ENCODE measurements around the gene FAM107B. TPM values are rescaled to one million over a fixed set of nuclear protein-coding genes. Genes with fewer than 3 reads are reported as not detected.
"Not testable (repeated sequence)": the region's sequence is repeated elsewhere in the genome, so short reads cannot be mapped to it uniquely, and the experiment has no call there.

FAM107B gene
- total RNA-seq, 2 experiments from 2014 or later, result 130 to 135 TPM

DNA sequence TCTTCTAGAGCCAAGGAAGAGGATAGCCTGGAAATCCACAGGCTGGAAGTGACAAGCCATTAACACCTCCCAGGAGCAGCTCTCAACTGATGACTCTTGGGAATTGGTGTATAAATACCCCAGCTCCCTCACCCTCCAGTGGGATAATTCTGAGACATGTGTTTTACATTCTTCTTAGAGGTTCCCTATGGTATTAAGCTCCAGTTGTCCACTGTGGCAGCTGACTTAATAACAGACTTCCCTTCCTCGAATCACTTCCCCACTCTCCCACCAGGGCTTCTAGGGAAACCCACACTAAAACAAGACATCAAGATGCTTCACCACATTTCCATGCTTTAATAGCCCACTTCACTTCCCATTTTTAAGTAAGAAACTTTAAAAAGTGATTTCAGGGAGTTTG, 47.2 kb downstream of the FAM107B start:
- ChIA-PET CTCF (no interaction called here), POLR2A (no interaction called here)
- peaks cover 7% of the 10 kb centered on the region for H3K36me3 Mint-ChIP-seq (ENCODE audit: low read depth)

DNA sequence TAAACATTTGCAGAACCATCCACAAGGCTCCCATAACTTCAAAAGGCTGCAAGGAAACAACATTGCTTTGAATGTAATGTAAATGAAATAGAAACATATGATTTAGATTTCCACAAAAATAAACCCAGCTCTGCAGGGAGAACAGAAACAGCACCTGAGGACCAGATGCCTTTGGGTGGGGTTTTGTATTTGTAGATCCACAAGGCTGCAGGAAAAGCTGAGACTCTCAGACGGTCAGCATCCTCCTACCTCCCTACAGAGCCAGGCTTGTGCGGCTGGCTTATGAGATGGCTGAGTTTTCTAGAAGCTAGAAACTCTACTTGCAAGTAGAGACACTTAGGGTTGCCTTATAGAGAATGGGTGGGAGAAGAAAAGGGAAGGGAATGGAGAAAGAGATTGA, 49.8 kb downstream of the FAM107B start:
- Mint-ChIP-seq H3K4me1 (ENCODE audit: low read depth) (peaks cover 18% of the 10 kb centered on the region), H3K36me3 (ENCODE audit: low read depth) (peaks cover 10% of the 10 kb centered on the region), H3K27ac (no peak overlapping the region), H3K4me3 (no peak overlapping the region), H3K27me3 (ENCODE audit: low read depth) (no peaks in the 10 kb centered on the region), H3K9me3 (ENCODE audit: insufficient read depth) (peaks cover 5% of the 10 kb centered on the region)
- no peak for DNase-seq
- ChIA-PET POLR2A (no interaction called here), CTCF (interaction anchor here (0.9 kb wide), 1 partner anchor 17 kb away, joined by 3 read pairs; no protein-coding TSS in a partner anchor)
- no peak for ATAC-seq

More for the DNA sequence above, 47.2 kb downstream of the FAM107B start:
- ATAC-seq (no peak), DNase-seq (no peak)
- H3K4me1 Mint-ChIP-seq (ENCODE audit: low read depth), result peaks cover 15% of the 10 kb centered on the region
- peaks cover 5% of the 10 kb centered on the region for H3K9me3 Mint-ChIP-seq (ENCODE audit: insufficient read depth)
- no peaks in the 10 kb centered on the region for H3K27me3 Mint-ChIP-seq (ENCODE audit: low read depth)
- no peak overlapping the region for H3K4me3 Mint-ChIP-seq
- H3K27ac Mint-ChIP-seq, result no peak overlapping the region

DNA sequence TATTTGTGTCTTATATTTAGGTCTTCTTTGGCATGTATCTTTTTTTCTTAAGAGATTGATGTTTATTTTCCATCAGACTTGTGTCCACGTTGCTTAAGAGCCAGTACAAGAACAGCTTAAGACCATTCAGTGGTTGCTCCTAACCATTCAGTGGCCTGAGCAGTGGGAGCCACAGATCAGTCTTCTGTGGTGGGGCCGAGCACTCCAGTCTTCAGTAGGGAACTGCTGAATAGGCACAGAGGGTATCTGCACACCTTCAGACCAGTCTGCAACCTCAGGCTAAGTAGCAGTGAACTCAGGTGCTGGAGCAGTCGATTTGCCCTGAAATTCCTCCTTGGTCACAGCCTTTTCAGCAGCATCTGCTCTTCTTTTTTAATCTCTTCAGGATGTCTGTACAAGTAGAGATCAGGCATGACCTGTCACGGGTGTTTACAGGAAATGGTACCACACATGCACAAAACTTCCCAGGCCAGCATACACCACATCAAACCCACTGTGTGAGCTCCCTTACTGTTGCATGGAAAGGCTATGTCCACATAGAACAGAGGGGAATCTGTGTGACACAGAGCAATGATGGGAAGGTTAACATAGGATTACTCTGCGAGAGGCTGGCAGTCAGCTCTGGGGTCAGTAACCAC, 51.5 kb downstream of the FAM107B start:
- CTCF ChIA-PET, result interaction anchor here (1.0 kb wide), 1 partner anchor 186 kb away, joined by 3 read pairs; no protein-coding TSS in a partner anchor
- DNase-seq (peak; percentile 44), ATAC-seq (peak; percentile 78)
- Mint-ChIP-seq H3K4me1 (ENCODE audit: low read depth) (peaks cover 18% of the 10 kb centered on the region), H3K36me3 (ENCODE audit: low read depth) (peaks cover 9% of the 10 kb centered on the region), H3K4me3 (no peak overlapping the region), H3K27ac (peak overlapping the region; percentile 25), H3K27me3 (ENCODE audit: low read depth) (no peaks in the 10 kb centered on the region), H3K9me3 (ENCODE audit: insufficient read depth) (peaks cover 4% of the 10 kb centered on the region)
- POLR2A ChIA-PET, result interaction anchor here (0.6 to 1.2 kb wide), 2 partner anchors 21 to 118 kb away, joined by 3 to 5 read pairs; no protein-coding TSS in a partner anchor

DNA sequence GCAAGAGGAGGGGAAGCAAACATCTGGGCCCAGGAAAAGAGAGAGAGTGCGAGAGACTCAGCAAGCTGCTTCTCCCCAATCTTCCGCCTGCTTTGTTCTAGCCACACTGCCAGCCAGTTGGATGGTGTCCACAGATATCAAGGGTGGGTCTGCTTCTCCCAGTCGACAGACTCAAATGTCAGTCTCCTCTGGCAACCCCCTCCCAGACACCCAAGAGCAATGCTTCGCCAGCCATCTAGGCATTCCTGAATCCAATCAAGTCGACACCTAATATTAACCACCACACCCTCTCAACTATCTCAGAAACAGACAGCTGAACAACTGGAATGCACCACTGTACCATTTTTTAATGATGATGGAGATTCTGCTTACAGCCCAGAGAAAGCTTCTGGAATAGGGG, 57.1 kb downstream of the FAM107B start:
- H3K4me3 Mint-ChIP-seq, result no peak overlapping the region
- no peaks in the 10 kb centered on the region for H3K9me3 Mint-ChIP-seq (ENCODE audit: insufficient read depth)
- no peak overlapping the region for H3K27ac Mint-ChIP-seq
- CTCF ChIA-PET, result no interaction called here
- POLR2A ChIA-PET, result no interaction called here
- no peaks in the 10 kb centered on the region for H3K27me3 Mint-ChIP-seq (ENCODE audit: low read depth)
- H3K4me1 Mint-ChIP-seq (ENCODE audit: low read depth), result peaks cover 3% of the 10 kb centered on the region
- DNase-seq (no peak), ATAC-seq (no peak)
- H3K36me3 Mint-ChIP-seq (ENCODE audit: low read depth), result peaks cover 3% of the 10 kb centered on the region

DNA sequence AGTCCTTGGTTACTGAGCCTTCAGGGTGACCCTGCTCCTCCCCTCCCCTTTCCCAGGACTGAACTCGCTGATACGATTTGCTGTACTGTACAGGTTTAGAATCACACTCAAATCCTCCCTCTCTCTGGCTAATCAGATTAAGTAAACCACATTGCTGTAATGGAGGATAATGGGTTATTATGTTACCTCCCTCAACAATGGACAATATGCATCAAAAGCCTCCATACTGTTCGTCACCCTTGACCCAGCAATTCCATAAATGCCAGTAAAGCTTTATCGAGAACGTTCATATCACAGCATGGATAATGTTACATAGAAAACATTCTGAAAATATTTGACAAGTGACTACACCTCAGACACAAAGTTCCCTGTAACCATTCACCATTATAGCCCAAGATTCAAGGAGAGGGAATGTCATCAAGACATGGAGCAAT, 61.7 kb downstream of the FAM107B start:
- no peaks in the 10 kb centered on the region for H3K27me3 Mint-ChIP-seq (ENCODE audit: low read depth)
- ATAC-seq, result no peak
- POLR2A ChIA-PET, result no interaction called here
- no peak overlapping the region for H3K4me3 Mint-ChIP-seq
- no peaks in the 10 kb centered on the region for H3K36me3 Mint-ChIP-seq (ENCODE audit: low read depth)
- H3K9me3 Mint-ChIP-seq (ENCODE audit: insufficient read depth), result no peaks in the 10 kb centered on the region
- CTCF ChIA-PET, result no interaction called here
- H3K4me1 Mint-ChIP-seq (ENCODE audit: low read depth), result no peaks in the 10 kb centered on the region
- no peak overlapping the region for H3K27ac Mint-ChIP-seq
- DNase-seq, result no peak

DNA sequence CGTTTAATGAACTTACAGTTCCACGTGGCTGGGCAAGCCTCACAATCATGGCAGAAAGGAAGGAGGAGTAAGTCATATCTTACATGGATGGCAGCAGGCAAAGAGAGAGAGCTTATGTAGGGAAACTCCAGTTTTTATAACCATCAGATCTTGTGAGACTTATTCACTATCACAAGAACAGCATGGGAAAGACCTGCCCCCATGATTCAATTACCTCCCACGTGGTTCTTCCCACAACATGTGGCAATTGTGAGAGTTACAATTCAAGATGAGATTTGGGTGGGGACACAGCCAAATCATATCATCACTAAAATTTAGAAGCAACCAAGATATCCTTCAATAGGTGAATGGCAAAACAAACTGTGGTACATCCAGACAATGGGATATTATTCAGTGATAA, 65.4 kb downstream of the FAM107B start:
- H3K9me3 Mint-ChIP-seq (ENCODE audit: insufficient read depth); H3K36me3 Mint-ChIP-seq (ENCODE audit: low read depth); POLR2A ChIA-PET; ATAC-seq; CTCF ChIA-PET; H3K4me1 Mint-ChIP-seq (ENCODE audit: low read depth); DNase-seq; H3K27me3 Mint-ChIP-seq (ENCODE audit: low read depth); H3K4me3 Mint-ChIP-seq; H3K27ac Mint-ChIP-seq: not testable (repeated sequence)

DNA sequence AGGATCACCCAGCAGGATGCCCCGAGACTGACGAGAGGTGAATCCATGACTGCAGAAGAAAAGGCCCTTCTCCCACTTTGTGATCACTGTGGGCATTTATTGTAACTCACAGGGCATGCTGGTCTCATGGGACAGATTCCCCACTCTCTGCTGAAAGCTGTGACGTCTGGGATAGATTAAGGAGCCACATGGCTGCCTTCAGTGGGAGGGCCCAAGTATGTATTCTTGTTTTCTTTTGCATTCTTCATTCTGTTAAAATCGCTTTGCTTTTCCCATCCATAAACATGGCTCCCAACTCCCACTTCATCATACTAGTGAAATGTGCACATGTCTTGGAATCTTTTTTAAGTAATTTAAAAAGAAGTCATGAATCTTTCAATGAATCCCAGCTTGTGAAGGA, 67.2 kb downstream of the FAM107B start:
- ATAC-seq (no peak), DNase-seq (no peak)
- no peaks in the 10 kb centered on the region for H3K36me3 Mint-ChIP-seq (ENCODE audit: low read depth)
- H3K9me3 Mint-ChIP-seq (ENCODE audit: insufficient read depth), result no peaks in the 10 kb centered on the region
- H3K4me1 Mint-ChIP-seq (ENCODE audit: low read depth), result no peaks in the 10 kb centered on the region
- H3K4me3 Mint-ChIP-seq, result no peak overlapping the region
- no peak overlapping the region for H3K27ac Mint-ChIP-seq
- POLR2A ChIA-PET, result no interaction called here
- CTCF ChIA-PET, result interaction anchor here (1.0 kb wide), 1 partner anchor 18 kb away, joined by 3 read pairs; no protein-coding TSS in a partner anchor
- H3K27me3 Mint-ChIP-seq (ENCODE audit: low read depth), result peaks cover 6% of the 10 kb centered on the region

DNA sequence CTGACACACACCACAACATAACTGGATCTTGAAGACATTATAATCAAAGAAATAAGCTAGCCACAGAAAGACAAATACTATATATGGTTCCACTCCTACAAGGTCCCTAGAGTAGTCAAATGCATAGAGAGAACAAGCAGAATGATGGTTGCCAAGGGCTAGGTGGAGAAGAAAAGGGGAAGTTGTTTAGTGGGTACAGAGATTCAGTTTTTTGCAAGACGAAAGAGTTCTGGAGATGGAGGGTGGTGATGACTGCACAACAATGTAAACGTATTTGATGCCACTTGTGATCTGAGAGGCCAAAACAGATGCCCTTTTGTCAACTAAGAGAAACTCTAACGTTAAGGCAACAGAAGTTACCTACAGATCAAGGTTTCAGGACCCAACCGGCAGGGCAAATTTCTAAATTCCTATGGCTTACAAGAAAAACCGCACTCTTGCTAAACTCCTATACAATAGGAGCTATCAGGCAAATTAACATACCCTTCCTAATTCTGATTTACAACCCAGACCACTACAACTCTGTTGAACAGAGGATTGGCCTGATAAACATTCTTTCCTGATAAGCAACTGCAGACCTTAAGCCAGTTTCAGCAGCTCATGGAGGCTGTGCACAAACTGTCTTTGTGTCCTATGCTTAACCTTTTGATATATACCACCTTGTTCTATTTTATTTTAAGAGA, 69.0 kb downstream of the FAM107B start:
- ChIA-PET CTCF (no interaction called here), POLR2A (no interaction called here)
- ATAC-seq (no peak), DNase-seq (no peak)
- Mint-ChIP-seq H3K4me3 (no peak overlapping the region), H3K27ac (no peak overlapping the region), H3K36me3 (ENCODE audit: low read depth) (no peaks in the 10 kb centered on the region), H3K4me1 (ENCODE audit: low read depth) (no peaks in the 10 kb centered on the region), H3K27me3 (ENCODE audit: low read depth) (peaks cover 6% of the 10 kb centered on the region), H3K9me3 (ENCODE audit: insufficient read depth) (no peaks in the 10 kb centered on the region)

DNA sequence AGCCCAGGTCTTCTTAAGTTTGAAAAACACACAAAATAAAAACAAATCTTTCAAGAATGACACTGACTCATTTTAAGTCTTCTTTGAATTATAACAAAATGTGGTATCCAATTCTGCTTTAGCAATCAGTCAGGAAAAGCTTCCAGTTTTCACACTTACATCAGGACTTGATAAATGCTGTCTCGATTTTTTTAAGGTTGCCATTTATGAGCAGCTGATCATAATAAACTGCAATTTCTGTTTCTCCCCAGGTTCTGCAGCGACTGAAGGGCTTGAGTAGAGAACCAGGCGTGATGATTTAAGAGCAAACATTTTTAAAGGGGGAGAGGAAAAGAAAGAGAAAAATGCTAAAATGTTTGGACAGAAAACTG, 71.1 kb downstream of the FAM107B start:
- Mint-ChIP-seq H3K27me3 (ENCODE audit: low read depth) (peaks cover 6% of the 10 kb centered on the region), H3K4me3 (no peak overlapping the region), H3K27ac (no peak overlapping the region), H3K36me3 (ENCODE audit: low read depth) (no peaks in the 10 kb centered on the region), H3K9me3 (ENCODE audit: insufficient read depth) (no peaks in the 10 kb centered on the region), H3K4me1 (ENCODE audit: low read depth) (no peaks in the 10 kb centered on the region)
- CTCF ChIA-PET, result no interaction called here
- ATAC-seq (no peak), DNase-seq (no peak)
- POLR2A ChIA-PET, result no interaction called here

DNA sequence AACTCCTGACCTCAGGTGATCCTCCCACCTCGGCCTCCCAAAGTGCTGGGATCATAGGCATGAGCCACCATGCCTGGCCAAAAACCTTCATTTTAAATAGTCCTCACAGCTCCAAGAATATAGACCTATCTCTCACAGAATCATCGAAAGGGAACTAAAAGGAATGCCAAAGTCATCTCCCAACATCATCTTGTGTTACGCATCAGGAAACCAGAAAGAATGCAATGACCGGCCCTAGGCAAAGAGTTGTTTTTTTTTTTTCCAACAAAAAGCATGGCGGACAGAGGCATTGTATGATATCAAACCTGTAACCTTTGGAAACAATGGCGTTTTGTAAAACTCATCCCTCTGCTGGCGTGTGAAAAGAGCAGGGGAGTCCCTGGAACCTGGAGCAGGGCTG, 73.2 kb downstream of the FAM107B start:
- POLR2A ChIA-PET, result no interaction called here
- ATAC-seq, result no peak
- peaks cover 6% of the 10 kb centered on the region for H3K27me3 Mint-ChIP-seq (ENCODE audit: low read depth)
- CTCF ChIA-PET, result no interaction called here
- no peak overlapping the region for H3K27ac Mint-ChIP-seq
- no peaks in the 10 kb centered on the region for H3K4me1 Mint-ChIP-seq (ENCODE audit: low read depth)
- H3K4me3 Mint-ChIP-seq, result no peak overlapping the region
- no peak for DNase-seq
- no peaks in the 10 kb centered on the region for H3K36me3 Mint-ChIP-seq (ENCODE audit: low read depth)
- H3K9me3 Mint-ChIP-seq (ENCODE audit: insufficient read depth), result no peaks in the 10 kb centered on the region

DNA sequence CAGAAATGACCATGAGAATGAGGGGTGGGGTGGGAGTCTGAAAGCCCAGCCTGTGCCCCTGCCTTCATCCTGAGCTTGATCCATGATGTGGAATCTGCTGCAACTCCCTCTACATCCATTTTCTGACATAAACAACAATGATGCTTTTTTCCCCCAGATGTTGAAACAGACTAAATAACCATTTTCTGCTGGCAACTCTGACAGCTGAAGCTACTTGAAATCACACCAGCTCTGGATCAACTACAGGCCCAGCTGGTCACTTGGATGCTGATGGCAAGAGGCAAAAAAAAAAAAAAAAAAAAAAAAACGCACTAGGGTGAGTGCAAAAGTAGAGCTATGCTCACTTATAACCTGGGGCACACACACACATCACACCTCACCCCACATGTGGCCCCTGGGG, 74.2 kb downstream of the FAM107B start:
- H3K27ac Mint-ChIP-seq, result no peak overlapping the region
- ChIA-PET CTCF (interaction anchor here (0.8 kb wide), 1 partner anchor 19 kb away, joined by 3 read pairs; no protein-coding TSS in a partner anchor), POLR2A (no interaction called here)
- no peaks in the 10 kb centered on the region for H3K9me3 Mint-ChIP-seq (ENCODE audit: insufficient read depth)
- no peaks in the 10 kb centered on the region for H3K4me1 Mint-ChIP-seq (ENCODE audit: low read depth)
- ATAC-seq, result no peak
- H3K36me3 Mint-ChIP-seq (ENCODE audit: low read depth), result no peaks in the 10 kb centered on the region
- H3K4me3 Mint-ChIP-seq, result no peak overlapping the region
- peaks cover 4% of the 10 kb centered on the region for H3K27me3 Mint-ChIP-seq (ENCODE audit: low read depth)
- DNase-seq, result no peak

DNA sequence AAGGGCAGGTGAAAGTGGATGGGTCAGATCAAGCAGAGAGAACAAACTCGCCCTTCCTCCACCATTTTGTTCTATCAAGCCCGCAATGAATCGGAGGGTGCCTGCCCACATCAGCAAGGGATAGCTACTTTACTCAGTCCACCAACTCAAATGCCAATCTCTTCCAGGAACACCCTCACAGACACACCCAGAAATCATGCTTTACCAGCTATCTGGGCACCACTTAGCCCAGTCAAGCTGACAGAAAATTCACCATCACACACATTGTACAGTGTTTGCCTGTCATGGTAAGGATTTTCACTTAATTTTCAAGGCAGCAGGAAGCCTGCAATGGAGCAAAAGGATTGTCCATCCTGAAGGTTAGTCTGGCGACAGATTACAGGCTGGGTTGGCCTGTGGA, 75.2 kb downstream of the FAM107B start:
- no peaks in the 10 kb centered on the region for H3K27me3 Mint-ChIP-seq (ENCODE audit: low read depth)
- POLR2A ChIA-PET, result no interaction called here
- DNase-seq (no peak), ATAC-seq (no peak)
- H3K4me3 Mint-ChIP-seq, result no peak overlapping the region
- no peaks in the 10 kb centered on the region for H3K9me3 Mint-ChIP-seq (ENCODE audit: insufficient read depth)
- no peak overlapping the region for H3K27ac Mint-ChIP-seq
- no peaks in the 10 kb centered on the region for H3K36me3 Mint-ChIP-seq (ENCODE audit: low read depth)
- no peaks in the 10 kb centered on the region for H3K4me1 Mint-ChIP-seq (ENCODE audit: low read depth)
- CTCF ChIA-PET, result no interaction called here

DNA sequence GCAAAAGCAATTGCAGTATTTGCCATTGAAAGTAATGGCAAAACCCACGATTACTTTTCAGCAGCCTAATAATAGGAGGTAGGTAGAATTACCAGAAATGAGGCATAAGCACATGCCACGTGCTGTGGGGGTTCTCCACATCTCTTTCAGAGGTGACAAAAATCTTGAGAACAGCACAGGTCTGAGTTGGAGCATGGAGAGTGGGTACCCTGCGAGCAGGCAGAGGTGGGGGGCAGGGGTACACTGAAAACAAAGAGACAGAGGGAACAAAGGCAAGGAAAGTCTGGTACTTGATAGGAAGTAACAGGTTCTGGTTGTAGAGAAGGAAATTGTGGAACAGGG, 75.9 kb downstream of the FAM107B start:
- Mint-ChIP-seq H3K36me3 (ENCODE audit: low read depth) (no peaks in the 10 kb centered on the region), H3K4me3 (no peak overlapping the region), H3K4me1 (ENCODE audit: low read depth) (no peaks in the 10 kb centered on the region), H3K9me3 (ENCODE audit: insufficient read depth) (no peaks in the 10 kb centered on the region), H3K27me3 (ENCODE audit: low read depth) (no peaks in the 10 kb centered on the region), H3K27ac (no peak overlapping the region)
- POLR2A ChIA-PET, result no interaction called here
- no peak for DNase-seq
- ATAC-seq, result no peak
- CTCF ChIA-PET, result no interaction called here
